ENCODE data around the gene KCNIP1. TPM values are rescaled to one million over a fixed set of nuclear protein-coding genes. Genes with fewer than 3 reads are reported as not detected.

KCNIP1 gene
- total RNA-seq, 1 donor: not detected

GRCh38 chr5:170785416-170785815 lies 281.6 kb downstream of the KCNIP1 start:
- H3K9me3 ChIP-seq (ENCODE audit: low read depth, low read length): no peaks in the 10 kb centered on the region

More at GRCh38 chr5:170785416-170785815, 281.6 kb downstream of the KCNIP1 start:
- Histone ChIP-seq H3K79me2 (ENCODE audit: insufficient read depth, low read length) (no peaks in the 10 kb centered on the region), H2AFZ (ENCODE audit: low read length) (no peak overlapping the region), H3K27me3 (ENCODE audit: insufficient read depth, low read length) (no peaks in the 10 kb centered on the region), H4K20me1 (ENCODE audit: insufficient read depth, low read length) (no peaks in the 10 kb centered on the region), H3K4me2 (ENCODE audit: insufficient read depth, low read length) (no peak overlapping the region), H3K4me1 (ENCODE audit: insufficient read depth, low read length) (no peaks in the 10 kb centered on the region), H3K36me3 (ENCODE audit: insufficient read depth, low read length) (no peaks in the 10 kb centered on the region), H3K27ac (ENCODE audit: low read depth, low read length) (no peak overlapping the region), H3K4me3 (ENCODE audit: insufficient read depth, low read length) (no peak overlapping the region)
- TF ChIP-seq, protein P1, sequence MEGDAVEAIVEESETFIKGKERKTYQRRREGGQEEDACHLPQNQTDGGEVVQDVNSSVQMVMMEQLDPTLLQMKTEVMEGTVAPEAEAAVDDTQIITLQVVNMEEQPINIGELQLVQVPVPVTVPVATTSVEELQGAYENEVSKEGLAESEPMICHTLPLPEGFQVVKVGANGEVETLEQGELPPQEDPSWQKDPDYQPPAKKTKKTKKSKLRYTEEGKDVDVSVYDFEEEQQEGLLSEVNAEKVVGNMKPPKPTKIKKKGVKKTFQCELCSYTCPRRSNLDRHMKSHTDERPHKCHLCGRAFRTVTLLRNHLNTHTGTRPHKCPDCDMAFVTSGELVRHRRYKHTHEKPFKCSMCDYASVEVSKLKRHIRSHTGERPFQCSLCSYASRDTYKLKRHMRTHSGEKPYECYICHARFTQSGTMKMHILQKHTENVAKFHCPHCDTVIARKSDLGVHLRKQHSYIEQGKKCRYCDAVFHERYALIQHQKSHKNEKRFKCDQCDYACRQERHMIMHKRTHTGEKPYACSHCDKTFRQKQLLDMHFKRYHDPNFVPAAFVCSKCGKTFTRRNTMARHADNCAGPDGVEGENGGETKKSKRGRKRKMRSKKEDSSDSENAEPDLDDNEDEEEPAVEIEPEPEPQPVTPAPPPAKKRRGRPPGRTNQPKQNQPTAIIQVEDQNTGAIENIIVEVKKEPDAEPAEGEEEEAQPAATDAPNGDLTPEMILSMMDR (IDR thresholded peaks at IDR 0.05; ENCODE audit: extremely low read depth, low read depth, low read length): no peak
- DNase-seq (ENCODE audit: insufficient read length, low spot score, missing footprints): no peak

Other genes starting within 250 kb of the KCNIP1 start
- not detected in 2 replicates for gene LCP2, start 206.2 kb upstream of the KCNIP1 start, total RNA-seq
- under 0.01 TPM in 2 replicates for gene KCNMB1, start 114.7 kb upstream of the KCNIP1 start, total RNA-seq

Data from osteoblast (primary cell).